Measurements from ENCODE around the gene DLG2. TPM values are rescaled to one million over a fixed set of nuclear protein-coding genes. Genes with fewer than 3 reads are reported as not detected.

DLG2 gene
- total RNA-seq, 2 experiments from 2014 or later = 2.0 to 2.1 TPM

DNA sequence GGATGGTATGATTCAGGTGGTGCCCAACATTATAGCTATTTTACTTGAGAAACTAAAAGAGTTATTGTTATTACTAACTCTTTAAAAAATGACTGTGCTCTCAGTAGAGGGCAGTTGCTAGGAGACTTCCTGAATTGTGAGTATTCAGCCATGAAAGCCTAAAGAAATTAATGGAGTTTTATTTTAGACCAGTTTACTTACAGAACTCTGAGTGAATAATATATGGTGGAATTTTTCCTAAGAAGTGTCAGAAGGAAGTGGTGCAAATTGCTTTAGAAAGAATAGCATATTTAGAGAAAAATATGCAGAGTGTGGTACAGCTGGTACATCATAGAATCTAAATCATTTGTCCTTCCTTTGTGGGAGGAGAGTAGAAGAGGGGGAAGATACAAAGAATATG is 1651.1 kb downstream of the DLG2 start:
- Mint-ChIP-seq H3K27me3 (no peaks in the 10 kb centered on the region), H3K9me3 (peaks cover 4% of the 10 kb centered on the region), H3K27ac (no peak overlapping the region), H3K4me1 (ENCODE audit: low read depth) (no peaks in the 10 kb centered on the region), H3K4me3 (no peak overlapping the region), H3K36me3 (ENCODE audit: low read depth) (no peaks in the 10 kb centered on the region)
- Histone ChIP-seq H3K27me3 (ENCODE audit: control insufficient read depth in 1 of 2, insufficient read depth in 2 of 2, low read length in 2 of 2) (no peaks in the 10 kb centered on the region), H3K36me3 (ENCODE audit: insufficient read depth, low read length) (no peaks in the 10 kb centered on the region), H3K27ac (ENCODE audit: low read depth in 1 of 2, low read length in 2 of 2) (no peak overlapping the region), H3K4me1 (ENCODE audit: insufficient read depth, low read length) (no peaks in the 10 kb centered on the region), H3K9me3 (ENCODE audit: control insufficient read depth in 1 of 2, insufficient read depth in 1 of 2, low read length in 2 of 2) (no peaks in the 10 kb centered on the region), H3K4me3 (ENCODE audit: low read length) (no peak overlapping the region)
- TF ChIP-seq, protein P1, sequence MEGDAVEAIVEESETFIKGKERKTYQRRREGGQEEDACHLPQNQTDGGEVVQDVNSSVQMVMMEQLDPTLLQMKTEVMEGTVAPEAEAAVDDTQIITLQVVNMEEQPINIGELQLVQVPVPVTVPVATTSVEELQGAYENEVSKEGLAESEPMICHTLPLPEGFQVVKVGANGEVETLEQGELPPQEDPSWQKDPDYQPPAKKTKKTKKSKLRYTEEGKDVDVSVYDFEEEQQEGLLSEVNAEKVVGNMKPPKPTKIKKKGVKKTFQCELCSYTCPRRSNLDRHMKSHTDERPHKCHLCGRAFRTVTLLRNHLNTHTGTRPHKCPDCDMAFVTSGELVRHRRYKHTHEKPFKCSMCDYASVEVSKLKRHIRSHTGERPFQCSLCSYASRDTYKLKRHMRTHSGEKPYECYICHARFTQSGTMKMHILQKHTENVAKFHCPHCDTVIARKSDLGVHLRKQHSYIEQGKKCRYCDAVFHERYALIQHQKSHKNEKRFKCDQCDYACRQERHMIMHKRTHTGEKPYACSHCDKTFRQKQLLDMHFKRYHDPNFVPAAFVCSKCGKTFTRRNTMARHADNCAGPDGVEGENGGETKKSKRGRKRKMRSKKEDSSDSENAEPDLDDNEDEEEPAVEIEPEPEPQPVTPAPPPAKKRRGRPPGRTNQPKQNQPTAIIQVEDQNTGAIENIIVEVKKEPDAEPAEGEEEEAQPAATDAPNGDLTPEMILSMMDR (IDR thresholded peaks at IDR 0.05) = no peak
- intact Hi-C loops (cut with DNase I, micrococcal nuclease) = no loop called here
- ChIA-PET POLR2A (no interaction called here), CTCF (no interaction called here)
- ATAC-seq (ENCODE audit: poor library complexity) (no peak), DNase-seq (no peak)

DNA sequence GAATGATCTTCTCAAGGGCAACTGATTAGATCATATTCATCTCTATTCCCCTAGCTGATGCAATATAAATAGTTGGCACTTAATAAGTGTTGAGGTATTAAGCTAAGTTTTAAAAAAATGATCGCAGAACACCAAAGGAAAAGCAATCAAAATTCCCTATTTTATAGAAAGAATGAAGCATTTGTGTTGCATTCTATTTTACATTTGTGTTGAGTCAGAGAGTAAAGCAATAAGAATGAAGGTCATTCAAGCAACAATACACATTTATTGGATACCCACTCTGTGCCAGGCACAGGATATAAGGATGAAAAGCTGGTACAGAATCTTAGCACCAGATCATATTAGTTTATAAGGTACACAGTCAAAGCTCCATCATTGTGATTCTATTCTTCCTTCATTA is 1654.6 kb downstream of the DLG2 start:
- H3K27me3 ChIP-seq (ENCODE audit: control insufficient read depth in 1 of 2, insufficient read depth in 2 of 2, low read length in 2 of 2) = no peaks in the 10 kb centered on the region
- ChIA-PET POLR2A (no interaction called here), CTCF (no interaction called here)
- no peaks in the 10 kb centered on the region for H3K36me3 ChIP-seq (ENCODE audit: insufficient read depth, low read length)
- no peak overlapping the region for H3K4me3 ChIP-seq (ENCODE audit: low read length)
- DNase-seq (no peak), ATAC-seq (ENCODE audit: poor library complexity) (no peak)
- Mint-ChIP-seq H3K4me1 (ENCODE audit: low read depth) (no peaks in the 10 kb centered on the region), H3K27me3 (no peaks in the 10 kb centered on the region), H3K4me3 (no peak overlapping the region), H3K36me3 (ENCODE audit: low read depth) (no peaks in the 10 kb centered on the region), H3K27ac (no peak overlapping the region), H3K9me3 (peaks cover 2% of the 10 kb centered on the region)
- TF ChIP-seq, protein P1 (IDR thresholded peaks at IDR 0.05) = no peak
- no peak overlapping the region for H3K27ac ChIP-seq (ENCODE audit: low read depth in 1 of 2, low read length in 2 of 2)
- no peaks in the 10 kb centered on the region for H3K9me3 ChIP-seq (ENCODE audit: control insufficient read depth in 1 of 2, insufficient read depth in 1 of 2, low read length in 2 of 2)
- intact Hi-C loops (cut with DNase I, micrococcal nuclease) = no loop called here
- H3K4me1 ChIP-seq (ENCODE audit: insufficient read depth, low read length) = no peaks in the 10 kb centered on the region

DNA sequence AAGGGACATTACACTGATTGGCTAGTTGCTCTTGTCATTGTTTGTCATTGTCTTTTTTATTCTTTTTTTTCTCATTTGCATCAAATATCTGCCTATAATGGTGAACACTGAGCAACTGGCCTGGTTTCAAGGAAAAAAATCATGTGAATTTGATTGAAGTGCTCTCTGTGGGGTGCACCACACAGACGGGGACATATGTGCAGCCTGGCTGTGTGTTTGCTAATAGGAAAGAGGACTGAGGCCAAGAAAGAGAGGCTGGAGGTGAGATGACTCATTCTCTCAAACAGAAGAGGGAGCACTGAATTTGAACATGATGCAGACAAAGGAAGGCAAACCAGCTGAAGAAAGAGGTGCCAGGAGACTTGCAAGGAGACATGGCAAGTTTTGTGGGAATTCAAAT is 1656.1 kb downstream of the DLG2 start:
- H3K9me3 Mint-ChIP-seq = peaks cover 5% of the 10 kb centered on the region
- ChIA-PET CTCF (no interaction called here), POLR2A (no interaction called here)
- no peaks in the 10 kb centered on the region for H3K36me3 Mint-ChIP-seq (ENCODE audit: low read depth)
- no peak overlapping the region for H3K4me3 Mint-ChIP-seq
- Histone ChIP-seq H3K9me3 (ENCODE audit: control insufficient read depth in 1 of 2, insufficient read depth in 1 of 2, low read length in 2 of 2) (no peaks in the 10 kb centered on the region), H3K4me1 (ENCODE audit: insufficient read depth, low read length) (no peaks in the 10 kb centered on the region), H3K4me3 (ENCODE audit: low read length) (no peak overlapping the region), H3K27ac (ENCODE audit: low read depth in 1 of 2, low read length in 2 of 2) (no peak overlapping the region), H3K36me3 (ENCODE audit: insufficient read depth, low read length) (no peaks in the 10 kb centered on the region), H3K27me3 (ENCODE audit: control insufficient read depth in 1 of 2, insufficient read depth in 2 of 2, low read length in 2 of 2) (no peaks in the 10 kb centered on the region)
- DNase-seq = no peak
- ATAC-seq (ENCODE audit: poor library complexity) = no peak
- no peaks in the 10 kb centered on the region for H3K4me1 Mint-ChIP-seq (ENCODE audit: low read depth)
- no peaks in the 10 kb centered on the region for H3K27me3 Mint-ChIP-seq
- intact Hi-C loops (cut with DNase I, micrococcal nuclease) = no loop called here
- TF ChIP-seq, protein P1 (IDR thresholded peaks at IDR 0.05) = no peak
- H3K27ac Mint-ChIP-seq = no peak overlapping the region
